Measurements from ENCODE around the gene COL2A1.

The COL2A1 gene

GRCh38 chr12:47950856-47951468 is 53.3 kb downstream of the COL2A1 start:
- TF ChIP-seq ZNF274 (IDR thresholded peaks at IDR 0.05; ENCODE audit: low read depth, low read length), result no peak
- H3K4me3 ChIP-seq (ENCODE audit: low read length), result no peak overlapping the region

DNA sequence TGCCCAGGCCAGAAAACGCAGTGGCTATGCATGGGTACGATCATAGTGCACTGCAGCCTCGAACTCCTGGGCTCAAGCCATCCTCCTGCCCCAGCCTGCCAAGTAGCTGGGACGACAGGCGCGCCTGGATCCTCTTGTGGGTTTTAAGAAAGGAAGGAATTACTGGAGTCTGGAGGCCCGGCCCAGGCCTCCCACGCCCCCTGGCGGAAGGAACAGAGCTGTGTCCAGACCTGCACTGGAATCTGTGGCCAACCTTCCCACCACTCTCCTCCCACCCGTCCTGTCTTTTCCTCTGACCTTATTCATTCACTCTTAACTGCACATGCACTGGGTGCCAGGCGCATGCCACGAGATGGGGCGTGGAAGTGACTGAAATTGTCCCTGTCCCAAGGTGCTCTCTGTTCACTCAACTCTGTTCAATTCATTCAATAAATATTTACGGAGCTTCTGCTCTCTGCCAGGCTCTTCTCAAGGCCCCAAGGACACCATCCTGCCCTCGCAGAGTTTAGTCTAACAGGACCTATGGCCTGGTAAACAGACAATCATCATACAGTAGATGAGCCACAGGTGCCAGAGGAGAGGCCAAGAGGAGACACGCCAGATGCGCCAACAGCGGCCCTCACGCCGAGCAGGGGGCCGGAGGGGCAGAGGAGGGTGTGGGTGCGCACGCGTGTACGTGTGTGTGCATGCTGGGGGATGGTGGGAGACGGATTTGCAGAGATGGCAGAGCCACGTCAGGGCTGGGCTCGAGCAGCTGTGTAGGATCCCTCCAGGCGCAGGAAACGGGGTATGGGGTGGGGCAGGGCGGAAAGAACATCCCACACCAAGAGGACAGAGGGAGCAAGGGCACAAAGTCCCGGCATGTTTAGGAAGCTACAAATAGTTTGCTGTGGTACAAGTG is 54.6 kb downstream of the COL2A1 start:
- H3K4me3 ChIP-seq (ENCODE audit: low read length), result no peak overlapping the region
- TF ChIP-seq ZNF274 (IDR thresholded peaks at IDR 0.05; ENCODE audit: low read depth, low read length), result no peak

DNA sequence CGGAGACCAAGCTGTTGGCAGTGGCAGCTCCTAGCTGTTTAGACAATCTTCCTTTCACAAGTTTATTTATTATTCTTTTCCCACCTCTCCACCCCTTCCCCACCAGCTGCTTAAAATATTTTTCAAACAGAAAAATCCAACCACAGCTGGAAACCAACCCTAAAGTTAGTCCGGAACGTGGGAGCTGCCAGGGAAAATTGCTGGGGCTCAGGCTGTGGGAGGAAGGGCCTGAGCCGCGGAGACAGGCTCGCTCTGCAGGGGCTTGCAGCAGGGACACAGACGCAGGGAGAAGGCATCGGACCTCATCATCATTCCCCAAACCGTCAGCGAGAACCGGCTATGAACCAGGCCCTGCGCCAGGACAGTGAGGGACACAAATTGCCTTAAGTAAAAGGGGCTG is 56.9 kb downstream of the COL2A1 start:
- no peak overlapping the region for H3K4me3 ChIP-seq (ENCODE audit: low read length)
- no peak for TF ChIP-seq ZNF274 (IDR thresholded peaks at IDR 0.05; ENCODE audit: low read depth, low read length)

GRCh38 chr12:47946413-47947323 is 57.6 kb downstream of the COL2A1 start:
- H3K4me3 ChIP-seq (ENCODE audit: low read length), result no peak overlapping the region
- no peak for TF ChIP-seq ZNF274 (IDR thresholded peaks at IDR 0.05; ENCODE audit: low read depth, low read length)

- TF ChIP-seq ZNF274 (IDR thresholded peaks at IDR 0.05; ENCODE audit: low read depth, low read length), result no peak
- no peak overlapping the region for H3K4me3 ChIP-seq (ENCODE audit: low read length)
These were observed 58.9 kb downstream of the COL2A1 start for GRCh38 chr12:47945341-47945728.

- H3K4me3 ChIP-seq (ENCODE audit: low read length), result no peak overlapping the region
- no peak for TF ChIP-seq ZNF274 (IDR thresholded peaks at IDR 0.05; ENCODE audit: low read depth, low read length)
These were observed 59.5 kb downstream of the COL2A1 start for GRCh38 chr12:47944685-47945340.

GRCh38 chr12:47943623-47944340 is 60.5 kb downstream of the COL2A1 start:
- H3K4me3 ChIP-seq (ENCODE audit: low read length), result no peak overlapping the region
- TF ChIP-seq ZNF274 (IDR thresholded peaks at IDR 0.05; ENCODE audit: low read depth, low read length), result no peak

- H3K4me3 ChIP-seq (ENCODE audit: low read length), result no peak overlapping the region
- no peak for TF ChIP-seq ZNF274 (IDR thresholded peaks at IDR 0.05; ENCODE audit: low read depth, low read length)
These were observed 61.6 kb downstream of the COL2A1 start for GRCh38 chr12:47942614-47943225.

DNA sequence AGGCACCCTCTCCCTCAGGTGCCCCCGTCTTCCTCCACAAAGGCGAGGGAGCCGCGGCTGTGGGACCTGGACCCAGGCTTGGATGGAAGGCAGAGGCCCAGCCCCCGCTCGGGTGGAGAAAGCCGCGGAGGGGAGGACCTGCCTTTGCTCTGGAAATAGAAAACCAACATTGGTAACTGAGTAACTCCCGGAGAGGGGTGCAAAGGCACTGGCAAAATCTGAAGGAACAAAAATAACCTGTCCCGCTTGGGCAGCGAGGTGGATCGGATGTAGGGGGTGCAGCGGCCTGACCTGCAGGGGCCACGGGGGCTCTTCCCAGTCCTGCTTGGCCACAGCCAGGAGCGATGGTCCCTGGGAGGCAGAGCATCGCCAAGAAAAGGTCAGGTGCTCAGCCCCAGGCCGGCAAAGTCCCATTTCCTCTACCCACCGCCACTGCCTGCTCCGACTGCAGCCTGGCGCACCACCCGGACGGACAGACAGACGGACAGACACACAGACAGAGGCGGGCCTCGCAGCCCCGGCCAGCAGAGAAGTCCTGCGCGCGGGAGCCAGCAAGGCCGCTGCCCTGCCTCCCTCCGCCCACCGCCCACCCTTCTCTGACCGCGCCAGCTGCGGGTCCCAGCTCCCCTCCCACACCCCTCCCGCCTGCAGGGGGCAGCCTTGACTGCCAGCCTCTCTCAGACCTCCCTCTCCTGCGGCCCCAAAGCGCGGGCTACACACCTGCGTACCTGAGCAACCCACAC is 62.2 kb downstream of the COL2A1 start:
- no peak for TF ChIP-seq ZNF274 (IDR thresholded peaks at IDR 0.05; ENCODE audit: low read depth, low read length)

GRCh38 chr12:47941475-47941780 is 62.8 kb downstream of the COL2A1 start:
- no peak overlapping the region for H3K4me3 ChIP-seq (ENCODE audit: low read length)
- TF ChIP-seq ZNF274 (IDR thresholded peaks at IDR 0.05; ENCODE audit: low read depth, low read length), result no peak

More for the DNA sequence above, 62.2 kb downstream of the COL2A1 start:
- H3K4me3 ChIP-seq (ENCODE audit: low read length), result no peak overlapping the region

DNA sequence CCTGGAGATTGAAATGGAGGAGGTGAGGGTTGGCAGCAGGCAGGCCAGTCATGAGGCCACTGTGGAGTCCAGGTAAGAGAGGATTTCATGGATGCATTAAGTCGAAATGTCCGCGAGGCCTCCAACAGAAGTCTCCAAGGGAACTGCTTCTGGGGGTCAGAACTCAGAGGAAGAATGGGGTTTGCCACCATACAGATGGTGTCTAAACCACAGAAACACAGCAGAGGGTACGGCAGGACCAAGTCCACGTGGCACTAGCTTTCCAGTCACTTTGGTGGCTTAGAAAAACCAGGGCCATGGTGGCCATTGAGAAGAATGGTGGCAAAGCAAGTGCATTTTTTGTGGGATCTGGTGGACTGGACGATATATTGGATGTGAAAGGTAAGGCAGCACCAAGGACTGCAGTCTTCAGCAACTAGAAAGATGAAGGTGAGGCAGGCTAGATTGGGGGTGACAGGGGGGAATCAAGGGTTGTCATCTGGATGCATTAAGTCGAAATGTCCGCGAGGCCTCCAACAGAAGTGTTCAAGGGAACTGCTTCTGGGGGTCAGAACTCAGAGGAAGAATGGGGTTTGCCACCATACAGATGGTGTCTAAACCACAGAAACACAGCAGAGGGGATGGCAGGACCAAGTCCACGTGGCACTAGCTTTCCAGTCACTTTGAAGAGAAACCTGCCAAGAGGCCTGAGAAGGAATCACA is 63.4 kb downstream of the COL2A1 start:
- TF ChIP-seq ZNF274 (IDR thresholded peaks at IDR 0.05; ENCODE audit: low read depth, low read length), result no peak
- no peak overlapping the region for H3K4me3 ChIP-seq (ENCODE audit: low read length)

Data from GM08714 (cell line).